G401.6 (cell line): ENCODE results near the gene ITGA3.
"Not testable (repeated sequence)": the region's sequence is repeated elsewhere in the genome, so short reads cannot be mapped to it uniquely, and the experiment has no call there.

ENCODE experiments used
- FAIRE-seq: peaks from 2 replicates; lab custom pipeline; 2012; peaks lifted over from hg19 to GRCh38; lab: Jason Lieb, UNC

The ITGA3 gene

DNA sequence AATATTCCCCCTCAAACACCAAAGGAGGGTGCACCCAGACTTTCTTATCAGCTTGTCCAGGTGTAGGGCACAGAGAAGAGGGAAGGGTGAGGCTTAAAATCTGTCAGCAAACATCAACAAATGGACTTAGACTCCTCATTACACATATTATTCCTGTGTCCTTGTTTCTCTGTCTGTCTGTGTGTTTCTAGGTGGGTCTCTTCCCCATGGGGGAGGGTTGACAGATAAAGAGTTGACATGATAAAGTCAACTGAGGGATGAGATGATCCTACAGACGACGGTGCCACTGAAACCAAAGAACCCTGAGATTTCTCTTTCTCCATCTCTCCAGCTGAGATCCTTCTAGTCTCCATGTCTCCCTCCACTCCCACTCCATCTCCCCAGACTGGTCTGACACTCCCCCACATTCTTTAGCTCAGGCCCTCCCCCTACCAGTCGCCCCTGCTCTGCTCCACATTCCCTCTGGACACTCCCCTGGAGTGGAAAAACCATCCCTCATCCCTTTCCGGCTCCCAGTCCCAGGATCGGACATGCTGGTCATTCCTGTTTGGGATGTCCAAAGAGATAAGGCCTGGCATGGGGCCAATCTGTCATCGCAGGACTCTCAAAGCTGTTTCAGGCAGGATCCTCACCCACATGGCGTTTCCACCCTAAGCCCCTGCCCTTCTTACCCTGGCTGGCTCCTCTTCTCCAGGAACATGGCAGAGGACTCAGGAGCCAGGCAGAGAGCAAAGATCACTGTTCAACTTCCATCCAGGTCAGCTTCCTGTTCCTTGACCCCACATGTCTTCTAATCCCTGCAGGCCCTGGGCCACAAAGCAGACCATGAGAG lies 2.9 kb upstream of the ITGA3 start:
- FAIRE-seq: no peak

DNA sequence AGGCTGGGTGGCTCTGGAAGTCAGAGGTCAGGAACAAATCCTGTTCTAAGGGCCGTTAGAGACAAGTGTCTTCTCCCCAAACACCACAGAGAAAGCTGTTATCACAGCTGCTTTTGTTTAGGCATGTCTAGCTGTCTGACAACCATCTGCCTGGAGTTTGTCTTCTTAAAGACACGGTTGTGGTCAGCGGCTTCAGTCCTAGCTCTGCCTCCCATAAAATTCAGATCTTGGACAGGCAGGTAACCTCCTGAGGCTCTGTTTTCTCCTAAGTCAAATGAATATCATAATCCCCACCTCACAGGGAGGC lies 2.3 kb upstream of the ITGA3 start:
- no peak for FAIRE-seq

DNA sequence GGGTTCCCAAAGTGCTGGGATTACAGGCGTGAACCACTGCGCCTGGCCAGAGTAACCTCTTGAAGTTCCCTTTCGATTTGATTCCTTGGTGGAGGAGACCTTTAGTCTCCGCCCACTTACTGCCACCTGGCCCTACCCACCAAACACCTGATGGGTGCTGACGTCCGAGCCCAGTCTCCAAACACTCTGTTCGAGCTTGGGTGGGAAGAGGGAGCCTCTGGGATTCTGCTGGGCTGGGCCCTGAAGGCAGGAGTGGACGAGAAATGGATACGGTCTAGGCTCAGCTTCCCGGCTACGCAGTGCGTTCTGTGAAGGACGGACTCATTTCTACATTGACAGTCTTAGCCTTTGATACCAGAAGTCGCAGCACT lies 870 bp upstream of the ITGA3 start:
- FAIRE-seq: no peak

DNA sequence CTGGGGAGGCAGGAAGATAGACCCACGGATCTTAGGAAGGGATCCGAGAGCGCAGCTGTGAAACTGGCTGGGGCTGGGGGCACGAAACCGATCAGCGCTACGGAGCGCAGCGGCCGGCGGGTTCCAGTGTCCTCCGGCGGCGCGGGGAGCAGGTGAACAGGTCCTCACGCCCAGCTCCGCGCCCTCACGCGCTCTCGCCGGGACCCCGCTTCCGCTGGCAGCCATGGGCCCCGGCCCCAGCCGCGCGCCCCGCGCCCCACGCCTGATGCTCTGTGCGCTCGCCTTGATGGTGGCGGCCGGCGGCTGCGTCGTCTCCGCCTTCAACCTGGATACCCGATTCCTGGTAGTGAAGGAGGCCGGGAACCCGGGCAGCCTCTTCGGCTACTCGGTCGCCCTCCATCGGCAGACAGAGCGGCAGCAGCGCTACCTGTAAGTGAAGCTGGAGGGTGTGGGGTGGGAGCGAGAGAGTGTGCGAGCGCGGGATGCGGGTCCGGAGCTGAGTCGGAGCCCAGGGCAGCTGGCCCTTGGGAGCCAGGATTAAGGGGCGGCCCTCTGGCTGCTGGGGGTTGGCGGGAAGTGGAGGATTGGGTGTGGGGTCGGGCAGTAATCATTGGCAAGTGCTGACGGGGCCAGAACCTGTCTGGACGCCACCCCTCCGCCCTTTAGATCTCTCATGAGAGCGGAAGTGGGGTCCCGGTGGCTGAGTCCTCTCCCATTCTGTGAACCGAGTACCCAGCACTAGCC lies 479 bp downstream of the ITGA3 start:
- peak; percentile 28 for FAIRE-seq

- no peak for FAIRE-seq
Measured at GRCh38 chr17:50056961-50057330, 1.0 kb downstream of the ITGA3 start.

GRCh38 chr17:50057521-50057991 lies 1.6 kb downstream of the ITGA3 start:
- FAIRE-seq: no peak

DNA sequence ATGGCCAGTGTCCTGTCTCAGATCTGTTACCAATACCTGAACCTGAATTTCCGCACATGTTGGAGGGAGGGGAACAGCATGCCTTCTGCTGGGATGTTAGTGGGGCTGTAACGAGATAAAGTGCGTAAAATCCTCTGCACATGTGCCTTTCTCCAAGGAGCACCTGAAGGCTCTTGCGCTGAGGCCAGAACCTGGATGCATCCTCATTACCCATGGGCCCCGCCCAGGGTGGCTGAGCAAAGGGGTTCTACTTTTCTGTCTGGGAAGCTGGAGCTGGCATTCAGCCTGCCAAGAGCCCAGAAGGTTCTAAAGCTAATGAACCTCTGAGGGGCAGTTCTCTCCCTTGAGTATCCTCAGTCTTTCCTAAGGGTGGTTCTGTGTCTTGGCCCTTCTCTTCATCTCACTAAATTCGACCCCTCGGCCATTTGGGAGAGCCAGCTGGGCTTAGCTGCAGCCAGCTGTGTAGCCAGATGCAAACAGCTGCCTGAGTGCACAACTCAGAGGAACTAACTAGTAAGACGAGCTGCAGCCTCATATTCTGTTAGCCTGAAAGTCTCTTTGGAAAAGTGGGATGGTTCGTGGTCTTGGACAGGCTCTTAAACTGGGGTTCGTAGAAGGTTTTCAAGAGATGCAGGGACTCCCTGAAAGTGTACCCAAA lies 2.5 kb downstream of the ITGA3 start:
- FAIRE-seq: no peak

DNA sequence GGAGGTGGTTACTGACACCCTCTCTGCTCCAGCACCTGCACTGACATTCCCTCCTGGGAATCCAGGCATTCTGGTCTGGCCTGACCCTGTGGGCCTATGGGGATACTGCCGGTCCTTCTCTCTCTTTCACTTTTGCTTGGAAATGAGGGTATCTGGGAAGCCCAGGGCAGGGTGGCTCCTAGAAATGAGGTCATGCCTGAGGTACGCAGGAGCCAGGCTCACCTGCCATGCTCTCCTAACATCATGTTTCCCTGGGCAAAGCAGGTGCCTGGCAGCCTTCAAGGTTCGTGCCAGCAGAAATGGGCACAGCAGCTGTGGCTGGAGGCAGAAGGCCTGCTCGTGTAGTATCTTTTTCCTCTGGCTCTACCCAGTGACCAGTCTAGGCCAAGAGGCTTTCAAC lies 3.3 kb downstream of the ITGA3 start:
- FAIRE-seq: no peak

GRCh38 chr17:50059759-50060273 lies 3.9 kb downstream of the ITGA3 start:
- no peak for FAIRE-seq

- FAIRE-seq: no peak
Measured at GRCh38 chr17:50060951-50061712, 5.2 kb downstream of the ITGA3 start.

GRCh38 chr17:50061713-50062045 lies 5.8 kb downstream of the ITGA3 start:
- not testable (repeated sequence) for FAIRE-seq

DNA sequence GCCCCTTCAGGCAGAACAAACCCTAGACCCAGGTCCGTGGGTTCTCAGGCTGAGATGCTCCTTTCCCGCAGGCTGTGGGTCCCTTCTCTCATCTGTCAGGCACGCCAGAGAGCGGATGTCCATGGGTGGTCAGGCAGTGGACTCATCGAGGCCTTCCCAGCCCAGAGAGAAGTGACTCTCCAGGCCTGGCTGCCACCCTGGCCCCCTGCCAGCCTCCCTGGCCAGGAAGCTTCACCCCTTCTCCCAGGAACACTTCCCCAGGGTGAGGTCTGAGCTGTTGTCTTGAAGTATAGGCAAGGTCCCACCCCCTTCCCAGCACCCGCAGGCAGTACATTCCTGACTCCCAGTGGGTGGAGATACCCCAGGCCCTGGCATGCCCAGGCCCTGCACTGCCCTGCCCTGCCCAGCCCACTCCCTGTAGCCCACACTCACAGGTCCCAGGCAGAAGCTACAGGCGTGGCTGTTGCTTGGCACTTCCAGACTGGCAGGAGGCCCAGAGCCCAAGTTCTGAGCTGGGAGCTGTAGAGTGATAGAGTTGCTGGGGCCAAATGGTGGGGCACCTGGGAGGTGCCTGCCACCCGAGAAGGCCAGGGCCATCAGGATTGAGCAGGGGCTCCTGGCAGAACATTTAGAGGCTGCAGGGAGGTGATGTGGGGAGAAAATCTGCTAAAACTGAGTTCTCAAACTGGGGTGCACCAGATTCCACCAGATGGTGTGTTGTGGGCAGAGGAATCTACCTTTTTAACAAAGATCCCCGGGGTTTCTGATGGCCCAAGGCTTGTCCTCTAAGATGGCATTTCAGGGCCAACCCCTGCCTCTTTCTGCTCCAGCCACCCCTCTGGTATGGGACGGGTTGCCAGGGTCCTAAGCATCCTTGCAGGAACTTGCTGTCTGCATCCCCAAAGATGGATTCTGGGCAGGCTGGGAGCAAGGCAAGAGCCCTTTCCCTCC lies 6.7 kb downstream of the ITGA3 start:
- FAIRE-seq: no peak

DNA sequence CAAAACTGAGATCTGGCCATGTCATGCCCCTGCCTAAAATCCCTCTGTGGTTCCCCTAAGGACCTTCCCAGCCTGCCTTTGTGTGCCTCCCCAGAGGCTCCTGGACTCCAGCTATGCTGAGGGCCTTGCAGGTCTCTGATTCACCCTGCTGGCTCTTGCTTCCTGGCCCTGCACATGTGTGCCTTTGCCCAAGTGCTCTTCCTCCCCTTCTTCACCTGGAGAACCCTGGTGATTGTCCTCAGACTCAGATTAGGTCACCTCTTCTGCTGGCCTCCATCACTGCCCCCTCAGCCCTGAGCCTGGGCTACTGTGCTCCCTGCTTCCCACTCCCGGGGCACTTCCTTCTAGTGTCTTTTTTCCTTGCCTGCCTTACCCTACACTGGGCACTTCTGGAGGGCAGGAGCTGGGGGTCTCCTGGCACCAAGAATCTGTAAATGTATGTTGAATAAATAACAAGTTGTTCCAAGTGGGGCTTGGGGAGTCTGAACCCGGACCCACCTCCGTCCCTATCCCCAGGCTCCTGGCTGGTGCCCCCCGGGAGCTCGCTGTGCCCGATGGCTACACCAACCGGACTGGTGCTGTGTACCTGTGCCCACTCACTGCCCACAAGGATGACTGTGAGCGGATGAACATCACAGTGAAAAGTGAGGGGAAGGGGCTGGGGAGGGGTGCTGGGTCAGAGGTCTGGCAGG lies 7.8 kb downstream of the ITGA3 start:
- FAIRE-seq: no peak

- FAIRE-seq: no peak
Measured at GRCh38 chr17:50064253-50065001, 8.5 kb downstream of the ITGA3 start.

DNA sequence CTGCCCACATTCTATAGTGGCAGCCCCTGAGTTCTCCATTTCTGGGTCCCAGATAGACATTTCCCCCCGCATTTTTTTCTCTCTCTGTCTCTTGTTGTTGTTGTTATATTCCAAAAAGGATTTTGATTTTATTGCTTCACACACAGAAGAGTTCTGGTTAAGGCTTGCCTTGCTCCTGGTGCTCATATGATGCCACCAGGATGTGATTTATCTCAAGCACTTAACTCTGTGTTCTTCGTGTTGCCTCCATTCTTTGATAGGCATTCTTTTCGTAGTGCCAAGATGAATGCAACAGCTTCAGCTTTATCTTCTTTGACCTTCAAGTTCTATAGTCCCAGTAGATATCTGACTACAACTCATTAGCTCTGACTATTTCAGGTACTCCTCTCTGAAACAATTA lies 9.1 kb downstream of the ITGA3 start:
- FAIRE-seq: no peak

GRCh38 chr17:50066995-50067394 lies 11.1 kb downstream of the ITGA3 start:
- FAIRE-seq: no peak

DNA sequence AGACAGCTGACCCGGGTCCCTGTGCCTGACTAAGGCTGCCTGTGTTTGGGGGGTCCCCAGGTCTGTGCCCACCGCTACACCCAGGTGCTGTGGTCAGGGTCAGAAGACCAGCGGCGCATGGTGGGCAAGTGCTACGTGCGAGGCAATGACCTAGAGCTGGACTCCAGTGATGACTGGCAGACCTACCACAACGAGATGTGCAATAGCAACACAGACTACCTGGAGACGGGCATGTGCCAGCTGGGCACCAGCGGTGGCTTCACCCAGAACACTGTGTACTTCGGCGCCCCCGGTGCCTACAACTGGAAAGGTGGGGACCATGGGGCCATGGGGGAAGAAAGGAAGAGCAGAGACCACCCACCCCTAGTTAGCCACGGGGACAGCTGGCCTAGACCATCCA lies 12.1 kb downstream of the ITGA3 start:
- no peak for FAIRE-seq

DNA sequence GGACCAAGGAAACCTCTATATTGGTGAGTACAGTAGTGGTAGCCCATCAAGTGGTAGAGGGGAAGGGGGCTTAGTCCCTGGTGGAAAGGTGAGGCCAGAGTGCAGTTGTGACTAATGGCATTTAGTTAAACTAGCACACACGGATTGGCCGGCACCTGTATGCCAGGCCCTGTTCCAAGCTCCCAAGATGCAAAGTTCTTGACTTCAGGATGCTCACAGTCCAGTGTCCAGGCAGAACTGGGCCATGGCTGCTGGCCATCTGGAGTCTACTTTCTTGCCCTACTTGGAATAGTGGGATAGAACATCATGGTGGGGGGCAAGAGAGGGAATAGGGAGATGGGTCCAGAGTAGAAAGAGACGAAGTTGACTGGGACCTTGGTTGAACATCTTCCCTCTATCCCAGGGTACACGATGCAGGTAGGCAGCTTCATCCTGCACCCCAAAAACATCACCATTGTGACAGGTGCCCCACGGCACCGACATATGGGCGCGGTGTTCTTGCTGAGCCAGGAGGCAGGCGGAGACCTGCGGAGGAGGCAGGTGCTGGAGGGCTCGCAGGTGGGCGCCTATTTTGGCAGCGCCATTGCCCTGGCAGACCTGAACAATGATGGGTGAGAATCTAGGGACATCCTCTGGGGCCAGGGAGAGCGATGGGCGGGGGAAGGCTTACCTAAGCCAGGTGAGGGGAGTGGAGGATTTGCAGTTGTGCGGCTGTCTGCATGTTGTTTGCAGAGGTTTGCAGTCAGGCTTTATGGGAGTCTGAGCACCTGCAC lies 15.2 kb downstream of the ITGA3 start:
- FAIRE-seq: no peak

- no peak for FAIRE-seq
Measured at GRCh38 chr17:50071692-50072091, 15.8 kb downstream of the ITGA3 start.
